HG03565 (cell line): ENCODE data around the gene LURAP1L.

Experiments used
- ATAC-seq: cut with Tn5 transposase; IDR thresholded peaks from one replicate; pipeline ENCODE4 v1.9.1; 2021; ENCODE audit warnings: mild to moderate bottlenecking, moderate library complexity; ENCODE audit not compliant: unreplicated experiment

Gene LURAP1L

GRCh38 chr9:12811935-12812334 is 37.1 kb downstream of the LURAP1L start:
- no peak for ATAC-seq

- ATAC-seq, result no peak
Measured at GRCh38 chr9:12812710-12813109, 37.9 kb downstream of the LURAP1L start.

GRCh38 chr9:12813533-12813932 is 38.7 kb downstream of the LURAP1L start:
- no peak for ATAC-seq

GRCh38 chr9:12813960-12814876 is 39.4 kb downstream of the LURAP1L start:
- ATAC-seq, result peak; percentile 60

- ATAC-seq, result peak; percentile 10
Measured at GRCh38 chr9:12814877-12815237, 40.0 kb downstream of the LURAP1L start.

GRCh38 chr9:12815888-12816287 is 41.1 kb downstream of the LURAP1L start:
- ATAC-seq, result no peak

- no peak for ATAC-seq
Measured at GRCh38 chr9:12816656-12817101, 41.9 kb downstream of the LURAP1L start.

- no peak for ATAC-seq
Measured at GRCh38 chr9:12817702-12818101, 42.9 kb downstream of the LURAP1L start.

GRCh38 chr9:12818431-12819000 is 43.7 kb downstream of the LURAP1L start:
- no peak for ATAC-seq

GRCh38 chr9:12819436-12820185 is 44.8 kb downstream of the LURAP1L start:
- peak; percentile 82 for ATAC-seq

GRCh38 chr9:12822111-12822510 is 47.3 kb downstream of the LURAP1L start:
- ATAC-seq, result no peak

- no peak for ATAC-seq
Measured at GRCh38 chr9:12826924-12827565, 52.2 kb downstream of the LURAP1L start.

- no peak for ATAC-seq
Measured at GRCh38 chr9:12833701-12834100, 58.9 kb downstream of the LURAP1L start.

GRCh38 chr9:12838546-12838945 is 63.7 kb downstream of the LURAP1L start:
- ATAC-seq, result no peak

GRCh38 chr9:12843735-12844134 is 68.9 kb downstream of the LURAP1L start:
- no peak for ATAC-seq

- ATAC-seq, result no peak
Measured at GRCh38 chr9:12846035-12846434, 71.2 kb downstream of the LURAP1L start.

- no peak for ATAC-seq
Measured at GRCh38 chr9:12847561-12847960, 72.7 kb downstream of the LURAP1L start.

- ATAC-seq, result no peak
Measured at GRCh38 chr9:12849486-12850003, 74.7 kb downstream of the LURAP1L start.

GRCh38 chr9:12851341-12852090 is 76.7 kb downstream of the LURAP1L start:
- no peak for ATAC-seq

GRCh38 chr9:12853051-12853450 is 78.2 kb downstream of the LURAP1L start:
- ATAC-seq, result no peak
